IPS DF 6.9 (cell line): ENCODE results near the gene PTPRG.
"Not testable (repeated sequence)": the region's sequence is repeated elsewhere in the genome, so short reads cannot be mapped to it uniquely, and the experiment has no call there.

Source experiments
- DNase-seq: peaks from one replicate; pipeline ENCODE4 v3.0.0-alpha.2; 2013; ENCODE audit warnings: low read depth, low spot score
- H3K27ac ChIP-seq: one replicate; pipeline ENCODE4 v1.5.1; 2013; ENCODE audit warnings: low read length, control low read depth
- H3K27me3 ChIP-seq: 2 replicates; pipeline ENCODE4 v1.6.1; 2013; ENCODE audit warnings: mild to moderate bottlenecking, low read length; ENCODE audit not compliant: control insufficient read depth, insufficient read depth
- H3K36me3 ChIP-seq: 2 replicates; pipeline ENCODE4 v1.6.1; 2013; ENCODE audit warnings: low read length; ENCODE audit not compliant: control insufficient read depth, insufficient read depth
- H3K4me1 ChIP-seq: 2 replicates; pipeline ENCODE4 v1.6.1; 2013; ENCODE audit warnings: low read length; ENCODE audit not compliant: control insufficient read depth, insufficient read depth
- H3K4me3 ChIP-seq: 2 replicates; pipeline ENCODE4 v1.5.1; 2013; ENCODE audit warnings: mild to moderate bottlenecking, low read length
- H3K9me3 ChIP-seq: 2 replicates; pipeline ENCODE4 v1.6.1; 2013; ENCODE audit warnings: low read length, inconsistent platforms; ENCODE audit not compliant: control insufficient read depth, insufficient read depth
- WGBS: extraction: QIAGEN DNeasy Blood & Tissue Kit; methylation state at CpG from one replicate; pipeline ENCODE4 v1.1.7; 2013; ENCODE audit warnings: mixed read lengths, missing lambda C conversion rate; ENCODE audit not compliant: insufficient read length, insufficient coverage; 5-methylcytosine and 5-hydroxymethylcytosine counted together

Gene PTPRG

GRCh38 chr3:61743686-61744242 lies 182.4 kb downstream of the PTPRG start:
- H3K9me3 ChIP-seq, result no peaks in the 10 kb centered on the region
- DNase-seq, result no peak
- no peaks in the 10 kb centered on the region for H3K27me3 ChIP-seq
- no CpG with 5 or more reads among the region's 2 CpGs for WGBS
- H3K27ac ChIP-seq, result no peak overlapping the region
- H3K4me3 ChIP-seq, result no peak overlapping the region
- H3K4me1 ChIP-seq, result peaks cover 7% of the 10 kb centered on the region
- H3K36me3 ChIP-seq, result no peaks in the 10 kb centered on the region

DNA sequence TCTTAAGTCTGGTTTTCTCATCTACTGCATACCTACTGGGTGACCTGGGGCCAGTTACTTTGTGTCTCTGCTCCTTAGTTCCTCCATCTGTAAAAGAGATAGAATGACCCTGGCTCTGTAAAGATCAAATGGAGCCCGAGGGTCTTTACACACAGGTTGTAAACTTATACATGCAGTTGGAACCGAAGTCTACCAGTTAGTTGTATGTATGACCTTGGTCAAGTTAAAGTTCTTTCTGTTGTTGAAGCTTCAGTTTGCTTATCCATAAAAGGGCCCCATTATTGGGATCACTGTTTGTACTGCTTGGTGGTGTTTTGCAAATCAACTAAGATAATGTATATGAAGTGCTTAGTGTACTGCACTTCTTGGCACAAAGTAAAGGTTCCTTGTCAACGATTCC lies 186.9 kb downstream of the PTPRG start:
- no CpG with 5 or more reads among the region's 3 CpGs for WGBS

DNA sequence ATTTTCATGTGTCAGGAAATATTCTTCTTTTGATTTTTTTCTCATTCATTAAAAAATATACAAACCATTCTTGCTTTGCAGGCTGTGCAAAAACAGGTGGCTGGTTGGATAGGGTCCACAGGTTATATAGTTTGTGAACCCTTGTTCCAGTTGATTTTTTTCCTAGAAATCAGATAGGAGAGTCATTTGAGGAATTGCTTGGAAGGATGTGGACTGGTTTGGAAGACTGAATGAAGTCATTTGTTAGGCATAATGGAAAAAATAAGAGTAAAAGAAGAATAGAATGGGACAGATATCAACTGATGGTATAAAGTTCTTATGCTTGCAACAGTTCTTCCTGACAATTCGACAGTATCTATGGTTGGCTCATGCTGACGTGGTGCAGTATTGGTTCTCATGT lies 189.4 kb downstream of the PTPRG start:
- Histone ChIP-seq H3K9me3 (no peaks in the 10 kb centered on the region), H3K36me3 (no peaks in the 10 kb centered on the region; the same call in 1 of the 2 replicates), H3K4me1 (peaks cover 5% of the 10 kb centered on the region), H3K27me3 (no peaks in the 10 kb centered on the region), H3K4me3 (no peak overlapping the region), H3K27ac (no peak overlapping the region)
- DNase-seq, result no peak
- no CpG with 5 or more reads among the region's 2 CpGs for WGBS

More for the DNA sequence above, 186.9 kb downstream of the PTPRG start:
- no peaks in the 10 kb centered on the region for H3K36me3 ChIP-seq
- H3K9me3 ChIP-seq, result no peaks in the 10 kb centered on the region
- no peak overlapping the region for H3K4me3 ChIP-seq
- no peak for DNase-seq
- no peaks in the 10 kb centered on the region for H3K27me3 ChIP-seq
- H3K4me1 ChIP-seq, result peaks cover 4% of the 10 kb centered on the region
- H3K27ac ChIP-seq, result no peak overlapping the region

DNA sequence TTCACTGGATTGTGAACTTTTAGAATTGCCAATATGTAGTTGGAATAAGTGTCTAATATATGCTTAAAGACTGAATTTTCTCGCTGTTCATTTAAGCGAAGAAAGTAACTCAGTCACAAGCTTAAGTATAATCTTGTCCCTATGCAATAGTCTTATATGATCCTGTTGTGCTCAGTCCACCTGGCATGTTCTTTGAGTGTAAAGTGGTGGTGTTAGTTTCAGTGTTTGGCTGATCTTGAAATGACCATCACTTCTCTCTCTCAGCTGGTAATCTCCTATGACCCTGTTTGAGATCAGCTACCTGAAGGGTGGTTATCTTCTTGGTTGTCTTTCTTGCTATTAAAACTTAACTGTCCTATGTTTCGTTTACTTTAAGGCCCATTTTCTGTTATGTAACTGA lies 197.5 kb downstream of the PTPRG start:
- H3K4me1 ChIP-seq, result peaks cover 1% of the 10 kb centered on the region; the same call in 1 of the 2 replicates
- DNase-seq, result no peak
- no peak overlapping the region for H3K4me3 ChIP-seq
- WGBS, result no CpG with 5 or more reads among the region's 3 CpGs
- H3K27me3 ChIP-seq, result no peaks in the 10 kb centered on the region
- no peaks in the 10 kb centered on the region; the same call in 1 of the 2 replicates for H3K36me3 ChIP-seq
- no peak overlapping the region for H3K27ac ChIP-seq
- no peaks in the 10 kb centered on the region for H3K9me3 ChIP-seq

DNA sequence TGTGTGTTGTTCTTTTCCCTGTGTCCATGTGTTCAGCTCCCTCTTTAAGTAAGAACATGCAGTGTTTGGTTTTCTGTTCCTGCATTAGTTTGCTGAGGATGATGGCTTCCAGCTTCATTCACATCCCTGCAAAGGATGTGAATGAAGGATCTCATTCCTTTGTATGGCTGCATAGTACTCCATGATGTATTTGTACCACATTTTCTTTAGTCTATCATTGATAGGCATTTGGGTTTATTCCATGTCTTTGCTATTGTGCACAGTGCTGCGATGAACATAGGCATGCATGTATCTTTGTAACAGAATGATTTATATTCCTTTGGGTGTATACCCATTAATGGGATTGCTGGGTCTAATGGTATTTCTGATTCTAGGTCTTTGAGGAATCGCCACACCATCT lies 199.4 kb downstream of the PTPRG start:
- not testable (repeated sequence) for DNase-seq, H3K36me3 ChIP-seq, H3K27ac ChIP-seq, H3K4me1 ChIP-seq, H3K27me3 ChIP-seq, H3K9me3 ChIP-seq, H3K4me3 ChIP-seq
- WGBS, result no CpG with 5 or more reads among the region's 2 CpGs

DNA sequence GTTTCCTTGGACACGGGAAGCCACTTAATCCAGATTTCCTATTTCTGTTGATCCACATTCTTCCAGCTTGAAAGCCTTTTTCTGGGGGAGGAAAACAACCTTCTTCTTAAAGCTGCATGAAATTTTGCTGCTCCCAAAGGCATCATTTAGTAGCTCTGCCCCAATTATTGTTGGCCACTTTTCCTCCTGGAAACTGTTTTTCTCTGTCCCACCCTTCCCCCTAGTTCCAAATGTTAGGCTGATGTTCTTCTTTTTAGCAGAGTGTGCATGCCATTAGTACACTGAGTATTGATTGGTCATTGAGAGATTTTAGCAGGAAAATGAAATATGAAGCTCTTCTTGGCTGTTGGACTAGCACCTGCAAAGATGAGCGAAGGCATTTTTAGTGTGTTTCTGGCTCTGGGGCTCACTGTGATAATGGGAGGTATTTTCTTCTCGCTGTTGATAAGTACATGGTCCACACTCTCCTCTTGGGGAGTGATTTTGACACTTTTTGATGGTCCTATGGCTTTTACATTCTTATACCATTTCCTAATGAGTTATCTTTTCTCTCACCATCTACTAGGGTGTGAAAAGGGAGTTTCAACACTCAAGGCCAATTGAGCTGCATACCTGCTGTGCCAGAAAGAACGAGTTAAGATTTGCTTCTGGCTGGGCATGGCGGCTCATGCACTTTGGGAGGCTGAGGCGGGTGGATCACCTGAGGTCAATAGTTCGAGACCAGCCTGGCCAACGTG lies 200.5 kb downstream of the PTPRG start:
- Histone ChIP-seq H3K36me3 (no peaks in the 10 kb centered on the region), H3K4me1 (no peaks in the 10 kb centered on the region), H3K4me3 (no peak overlapping the region), H3K9me3 (no peaks in the 10 kb centered on the region), H3K27ac (no peak overlapping the region), H3K27me3 (no peaks in the 10 kb centered on the region)
- DNase-seq, result no peak
- WGBS, result no CpG with 5 or more reads among the region's 8 CpGs

DNA sequence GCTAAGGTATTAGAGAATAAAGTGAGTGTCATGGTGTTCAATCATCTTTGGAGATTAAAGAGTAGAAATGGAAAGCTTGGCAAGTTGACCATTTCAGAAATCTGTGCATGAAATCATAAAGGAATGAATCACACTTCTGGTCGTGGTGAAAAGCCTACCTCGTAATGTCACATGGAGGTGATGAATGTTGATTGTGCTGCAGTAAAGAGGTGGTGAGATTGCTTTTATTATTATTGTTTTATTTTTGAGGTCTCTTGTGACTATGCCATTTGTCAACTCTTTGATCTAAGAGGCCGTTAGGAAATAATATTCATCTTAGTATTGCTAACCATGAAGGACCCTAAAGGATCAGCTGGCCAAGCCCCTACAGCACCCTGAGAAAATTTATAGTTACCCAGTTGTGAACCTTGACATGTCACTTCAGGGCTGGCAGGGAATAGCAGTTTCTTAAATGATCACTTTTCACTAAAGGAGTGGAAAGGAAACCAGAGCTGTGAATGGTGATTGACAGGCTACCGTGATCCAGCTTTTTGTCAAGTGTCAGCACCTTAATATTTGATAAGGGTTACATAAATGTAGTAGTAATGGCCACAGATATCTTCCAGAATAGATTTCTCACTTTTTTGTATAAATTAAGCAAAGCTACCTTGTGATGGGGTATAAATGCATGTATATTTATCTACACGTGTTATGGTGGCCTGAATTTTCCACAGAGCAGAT lies 203.9 kb downstream of the PTPRG start:
- no peak for DNase-seq
- Histone ChIP-seq H3K27me3 (no peaks in the 10 kb centered on the region), H3K4me3 (no peak overlapping the region), H3K9me3 (no peaks in the 10 kb centered on the region), H3K36me3 (no peaks in the 10 kb centered on the region), H3K27ac (no peak overlapping the region), H3K4me1 (peaks cover 4% of the 10 kb centered on the region; the same call in 1 of the 2 replicates)
- WGBS, result no CpG with 5 or more reads among the region's 5 CpGs

DNA sequence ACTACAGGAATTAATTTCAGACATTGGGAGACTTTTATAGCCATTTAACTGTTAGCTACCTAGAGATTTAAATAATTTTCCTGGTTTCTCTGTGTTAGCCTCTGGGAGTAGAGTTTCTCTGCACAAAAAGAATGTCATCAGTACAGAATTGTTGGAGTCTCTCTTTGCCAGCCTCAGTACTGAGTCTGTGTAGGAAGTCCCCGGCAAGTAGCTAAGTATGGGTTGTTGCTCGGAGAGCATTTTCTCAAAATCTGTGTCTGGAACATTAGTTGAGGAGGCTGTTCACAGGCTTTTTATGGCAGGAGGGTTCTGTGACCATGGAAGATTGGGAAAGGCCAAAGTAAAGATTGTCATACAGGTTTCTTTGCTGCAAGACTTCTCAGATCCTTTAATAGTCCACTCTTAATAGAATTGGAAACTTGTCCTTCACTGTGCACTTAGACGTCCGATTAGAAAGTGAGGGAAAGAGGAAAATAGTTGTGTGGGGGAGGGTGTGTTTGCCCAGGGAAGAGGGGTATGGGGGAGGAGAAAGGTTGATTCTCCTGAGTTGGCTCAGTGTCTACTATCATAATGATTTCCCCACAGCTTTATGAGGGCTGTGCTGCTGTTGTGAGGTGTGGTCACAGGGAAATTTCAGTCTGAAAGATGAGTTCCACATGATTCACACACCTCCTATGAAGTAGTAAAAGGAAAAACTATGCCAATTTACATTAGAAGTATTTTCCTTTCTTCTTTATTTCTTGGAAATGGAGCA lies 207.1 kb downstream of the PTPRG start:
- DNase-seq, result no peak
- H3K4me1 ChIP-seq, result peaks cover 4% of the 10 kb centered on the region; the same call in 1 of the 2 replicates
- no peak overlapping the region for H3K4me3 ChIP-seq
- H3K36me3 ChIP-seq, result no peaks in the 10 kb centered on the region
- no CpG with 5 or more reads among the region's 4 CpGs for WGBS
- no peaks in the 10 kb centered on the region for H3K27me3 ChIP-seq
- H3K27ac ChIP-seq, result no peak overlapping the region
- H3K9me3 ChIP-seq, result no peaks in the 10 kb centered on the region

DNA sequence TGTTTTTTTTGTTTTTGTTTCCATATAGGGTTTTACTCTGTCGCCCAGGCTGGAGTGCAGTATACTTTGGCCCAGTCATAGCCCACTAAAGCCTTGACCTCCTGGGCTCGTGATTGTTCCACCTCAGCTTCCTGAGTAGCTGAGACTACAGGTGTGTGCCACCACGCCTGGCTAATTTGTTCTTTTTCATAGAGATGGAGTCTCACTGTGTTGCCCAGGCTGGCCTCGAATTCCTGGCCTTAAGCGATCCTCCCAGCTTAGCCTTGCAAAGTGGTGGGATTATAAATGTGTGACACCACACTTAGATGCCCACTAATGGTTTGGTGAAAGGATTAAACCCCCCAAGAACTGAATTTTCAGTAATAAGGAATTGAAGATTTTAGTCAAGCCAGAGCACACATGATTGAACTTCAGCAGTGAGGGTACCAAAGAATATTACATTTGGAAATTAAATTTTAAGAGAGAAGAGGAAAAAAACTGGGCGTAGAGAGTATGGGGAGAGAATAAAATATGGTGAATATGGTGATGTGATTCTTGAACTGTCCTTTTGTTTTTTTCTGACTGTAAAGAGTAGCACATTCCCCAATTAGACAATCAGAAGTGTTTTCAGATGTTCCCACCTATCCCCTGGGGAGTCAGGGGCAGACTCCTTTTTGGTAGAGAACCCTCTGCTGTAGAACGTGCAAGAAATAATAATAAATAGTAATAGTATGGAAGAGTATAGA lies 208.1 kb downstream of the PTPRG start:
- Histone ChIP-seq H3K4me3 (no peak overlapping the region), H3K27ac (no peak overlapping the region), H3K9me3 (no peaks in the 10 kb centered on the region), H3K36me3 (no peaks in the 10 kb centered on the region), H3K4me1 (peaks cover 4% of the 10 kb centered on the region; the same call in 1 of the 2 replicates), H3K27me3 (no peaks in the 10 kb centered on the region)
- DNase-seq, result no peak
- WGBS, result 100% methylated on average over 2 of the region's 7 CpGs

DNA sequence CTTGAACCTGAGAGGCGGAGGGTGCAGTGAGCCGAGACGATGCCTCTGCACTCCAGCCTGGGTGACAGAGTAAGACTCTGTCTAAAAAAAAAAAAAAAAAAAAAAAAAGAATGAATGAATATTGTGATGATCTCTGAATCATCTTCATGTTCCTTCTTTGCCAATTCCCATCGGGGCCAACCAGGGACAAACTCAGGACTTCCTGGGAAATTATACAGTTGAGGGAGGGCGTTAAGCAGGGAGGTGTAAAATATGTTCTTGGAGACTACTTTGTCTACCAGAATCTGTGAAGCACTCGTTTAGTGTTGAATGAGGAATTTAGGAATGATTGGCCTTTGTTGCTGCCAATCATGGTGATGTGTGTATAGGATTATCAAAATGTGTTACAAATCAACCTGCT lies 210.6 kb downstream of the PTPRG start:
- Histone ChIP-seq H3K36me3 (no peaks in the 10 kb centered on the region), H3K9me3 (no peaks in the 10 kb centered on the region), H3K27ac (no peak overlapping the region), H3K4me1 (peaks cover 4% of the 10 kb centered on the region; the same call in 1 of the 2 replicates), H3K4me3 (no peak overlapping the region), H3K27me3 (no peaks in the 10 kb centered on the region)
- WGBS, result no CpG with 5 or more reads among the region's 6 CpGs
- DNase-seq, result no peak
